NOMO-1 treated with DMSO at 0.1 percent for 48 hours (cell line): ENCODE data around the gene PRMT9.

ENCODE experiments used
- DNase-seq: peaks from one replicate; lab custom pipeline; 2025; ENCODE audit not compliant: unreplicated experiment; lab: John Stamatoyannopoulos, UW

Gene PRMT9

GRCh38 chr4:147682755-147683154, 1.2 kb downstream of the PRMT9 start:
- no peak for DNase-seq

GRCh38 chr4:147678796-147679549, 5.0 kb downstream of the PRMT9 start:
- DNase-seq: no peak

GRCh38 chr4:147678106-147678505, 5.9 kb downstream of the PRMT9 start:
- no peak for DNase-seq

- no peak for DNase-seq
Measured at GRCh38 chr4:147674496-147674895, 9.5 kb downstream of the PRMT9 start.

- DNase-seq: no peak
Measured at GRCh38 chr4:147674073-147674472, 9.9 kb downstream of the PRMT9 start.

GRCh38 chr4:147658501-147658900, 25.5 kb downstream of the PRMT9 start:
- DNase-seq: no peak

- no peak for DNase-seq
Measured at GRCh38 chr4:147655639-147656038, 28.3 kb downstream of the PRMT9 start.

- no peak for DNase-seq
Measured at GRCh38 chr4:147651563-147651962, 32.4 kb downstream of the PRMT9 start.

GRCh38 chr4:147648656-147649055, 35.3 kb downstream of the PRMT9 start:
- no peak for DNase-seq

GRCh38 chr4:147645099-147645498, 38.9 kb downstream of the PRMT9 start:
- DNase-seq: no peak

- DNase-seq: no peak
Measured at GRCh38 chr4:147644471-147644870, 39.5 kb downstream of the PRMT9 start.

- DNase-seq: no peak
Measured at GRCh38 chr4:147643616-147644015, 40.3 kb downstream of the PRMT9 start.

GRCh38 chr4:147640331-147640730, 43.6 kb downstream of the PRMT9 start:
- no peak for DNase-seq

- DNase-seq: no peak
Measured at GRCh38 chr4:147639388-147639787, 44.6 kb downstream of the PRMT9 start.

- DNase-seq: no peak
Measured at GRCh38 chr4:147638942-147639341, 45.0 kb downstream of the PRMT9 start.

GRCh38 chr4:147638365-147638764, 45.6 kb downstream of the PRMT9 start:
- no peak for DNase-seq

- DNase-seq: no peak
Measured at GRCh38 chr4:147635348-147635747, 48.6 kb downstream of the PRMT9 start.

- no peak for DNase-seq
Measured at GRCh38 chr4:147633643-147634042, 50.3 kb downstream of the PRMT9 start.

GRCh38 chr4:147633113-147633512, 50.9 kb downstream of the PRMT9 start:
- DNase-seq: no peak

- no peak for DNase-seq
Measured at GRCh38 chr4:147629783-147630730, 53.9 kb downstream of the PRMT9 start.

GRCh38 chr4:147628415-147628814, 55.5 kb downstream of the PRMT9 start:
- no peak for DNase-seq

- no peak for DNase-seq
Measured at GRCh38 chr4:147626903-147627302, 57.1 kb downstream of the PRMT9 start.
